Fibroblast of skin of left biceps (primary cell): ENCODE data around the gene ARMH4.
"Not testable (repeated sequence)": the region's sequence is repeated elsewhere in the genome, so short reads cannot be mapped to it uniquely, and the experiment has no call there.

Experiments
- DNase-seq, 2 experiments: peaks; one replicate each; pipeline ENCODE4 v3.0.0-alpha.2; 2013; ENCODE audit warnings: low read depth in 2 of 2

Gene ARMH4

DNA sequence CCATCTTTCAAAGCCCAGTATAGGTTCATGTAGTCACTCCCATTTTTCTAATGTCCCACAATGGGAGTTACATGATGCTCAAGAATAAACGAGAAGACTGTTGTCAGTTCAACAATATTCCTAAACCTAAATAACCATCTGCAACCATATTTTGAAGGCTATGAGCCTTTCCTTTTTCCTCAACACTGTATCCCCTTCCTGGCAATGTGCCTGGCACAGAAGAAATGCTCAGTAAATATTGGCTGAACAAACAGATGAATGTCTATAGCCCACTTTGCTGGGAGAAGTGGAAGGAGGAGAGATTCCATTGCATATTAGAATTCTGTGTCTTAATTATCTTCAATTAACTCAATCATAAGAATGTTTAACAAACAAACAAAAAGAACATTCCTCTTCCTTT lies 6.1 kb downstream of the ARMH4 start:
- no peak for DNase-seq

DNA sequence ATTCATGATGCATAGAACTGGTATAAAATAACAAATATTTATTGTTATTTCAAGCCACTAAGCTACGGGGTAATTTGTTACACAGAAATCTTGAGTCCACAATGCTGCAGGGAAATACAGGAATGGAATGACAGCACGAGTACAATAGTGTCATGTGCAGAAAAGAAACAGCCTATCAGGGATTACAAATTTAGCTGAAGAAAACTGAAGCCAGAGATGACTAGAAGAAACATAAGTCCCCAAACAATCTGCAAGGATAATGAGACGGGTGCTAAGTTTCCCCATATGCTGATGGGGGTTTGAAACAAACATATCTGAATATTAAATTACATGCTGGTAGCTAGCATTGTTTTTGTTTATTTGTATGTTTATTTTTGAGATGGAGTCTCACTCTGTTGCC lies 8.9 kb downstream of the ARMH4 start:
- DNase-seq = no peak

DNA sequence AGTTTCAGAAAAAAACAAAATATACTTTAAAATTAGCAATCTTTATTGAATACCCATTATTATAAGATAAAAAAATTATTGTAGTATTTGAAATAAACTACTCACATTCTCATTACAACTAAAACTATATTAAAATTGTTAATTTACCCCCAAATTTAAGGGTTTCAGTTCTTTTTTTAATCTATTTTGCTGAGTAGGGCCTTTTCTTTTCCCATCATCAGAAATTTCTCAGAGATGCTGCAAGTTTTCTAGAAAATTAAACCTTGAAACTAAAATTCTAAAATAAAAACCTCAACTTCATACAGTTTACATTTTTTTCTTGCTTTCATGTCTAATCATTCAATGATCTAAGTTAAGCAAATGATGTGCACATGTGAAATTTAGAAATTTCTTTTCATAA lies 10.1 kb downstream of the ARMH4 start:
- no peak for DNase-seq

DNA sequence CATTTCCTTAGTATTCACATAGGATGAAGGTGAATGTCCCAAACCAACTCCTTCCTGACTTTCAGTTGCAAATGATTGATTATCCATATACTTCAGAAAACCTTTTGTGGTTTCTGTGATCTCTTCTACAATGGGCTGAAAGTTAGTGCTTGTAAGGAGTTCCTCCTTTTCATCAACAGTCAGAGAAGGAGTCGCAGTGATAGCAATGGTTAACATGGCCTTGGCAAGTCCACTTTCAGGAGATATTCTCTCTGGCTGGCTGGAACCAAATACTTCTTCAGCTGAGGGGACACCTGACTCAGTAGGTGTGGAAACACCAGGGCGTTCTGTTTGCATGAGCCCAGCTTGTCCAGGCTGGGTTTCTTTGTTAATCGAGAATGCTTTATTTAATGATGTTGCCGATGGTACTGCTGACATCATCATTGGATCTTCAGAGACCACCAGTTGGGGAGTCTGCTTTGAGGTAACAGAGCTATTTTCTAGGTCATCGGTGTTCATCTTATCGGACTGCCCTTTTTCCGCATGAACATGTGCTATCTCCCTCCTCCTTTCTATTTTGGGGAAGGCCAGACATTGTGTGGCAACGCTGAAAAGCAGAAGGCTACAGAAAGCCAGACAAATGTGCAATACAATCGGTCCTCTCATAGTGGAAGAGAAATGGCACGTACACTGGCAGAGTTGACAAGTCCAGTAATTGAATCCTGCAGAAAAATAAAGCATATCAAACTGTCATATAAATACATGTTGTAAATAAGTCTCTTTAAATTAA lies 13.1 kb downstream of the ARMH4 start:
- DNase-seq = no peak

DNA sequence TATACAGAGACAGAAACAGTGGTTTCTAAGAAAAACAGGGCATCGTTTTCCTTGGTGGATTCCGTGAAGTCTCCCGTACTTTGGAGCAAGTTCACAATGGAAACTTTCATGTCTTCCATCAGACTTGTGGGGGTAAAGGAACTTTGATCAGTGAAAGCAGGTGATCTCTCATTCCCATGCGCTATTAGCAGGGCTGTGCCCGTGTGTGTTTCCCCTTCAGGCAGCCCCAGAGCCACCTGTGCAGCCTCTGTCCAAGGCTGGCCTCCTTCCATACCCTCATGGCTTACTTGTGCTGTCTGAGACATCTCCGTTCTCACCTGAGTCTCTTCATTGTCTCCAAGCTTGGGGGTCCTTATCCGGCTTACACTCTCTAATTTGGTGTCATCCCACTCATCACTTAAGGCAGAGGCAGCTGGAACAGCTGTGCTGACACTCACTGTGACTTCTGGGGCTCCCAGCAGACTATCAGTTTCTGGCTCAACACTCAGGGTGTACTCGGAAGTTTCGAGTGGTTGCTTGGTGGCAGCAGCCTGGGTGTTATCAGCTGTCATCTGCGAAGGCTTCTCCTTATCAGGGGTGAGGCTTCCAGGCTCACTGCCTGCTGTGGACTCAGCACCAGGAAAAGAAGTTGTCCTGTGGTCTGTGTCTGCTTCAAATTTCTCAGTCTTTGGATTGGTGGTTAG lies 13.8 kb downstream of the ARMH4 start:
- no peak for DNase-seq

DNA sequence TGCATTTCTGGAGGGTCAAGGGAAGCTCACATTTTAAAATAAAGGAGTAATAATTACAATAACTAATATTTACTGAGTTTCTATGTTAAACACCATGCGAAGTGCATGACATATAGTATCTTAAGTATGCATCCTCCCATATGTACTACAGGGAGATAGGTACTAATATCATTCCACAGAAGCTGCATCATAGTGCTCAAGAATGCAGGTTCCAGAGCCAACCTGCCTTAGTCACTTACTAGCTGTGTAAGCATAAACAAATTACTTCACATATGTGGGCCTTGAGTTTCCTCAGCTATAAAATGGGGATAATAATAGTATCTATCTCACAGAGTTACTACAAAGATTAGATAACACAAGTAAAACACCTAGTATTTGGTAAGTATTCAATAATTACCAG lies 18.3 kb downstream of the ARMH4 start:
- DNase-seq = peak; percentile 22 to 47

DNA sequence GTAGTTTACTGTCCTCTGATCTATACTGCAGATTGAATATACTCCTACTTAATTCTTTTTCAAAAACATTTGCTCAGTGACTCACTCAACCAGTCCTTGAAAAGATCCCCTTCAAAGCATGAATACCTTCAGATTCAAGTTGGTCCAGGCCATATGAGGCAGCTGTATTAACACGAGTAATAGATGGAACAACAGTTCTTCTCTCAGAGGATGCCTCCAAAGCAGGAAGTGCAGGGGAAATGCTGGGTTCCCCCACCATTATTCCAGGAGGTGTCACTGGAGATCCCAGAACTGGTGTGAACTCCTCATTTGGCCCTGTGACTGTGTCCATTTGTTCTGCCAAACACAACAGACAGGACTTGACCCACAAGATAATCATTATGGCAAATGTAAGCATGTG lies 20.6 kb downstream of the ARMH4 start:
- DNase-seq = no peak

DNA sequence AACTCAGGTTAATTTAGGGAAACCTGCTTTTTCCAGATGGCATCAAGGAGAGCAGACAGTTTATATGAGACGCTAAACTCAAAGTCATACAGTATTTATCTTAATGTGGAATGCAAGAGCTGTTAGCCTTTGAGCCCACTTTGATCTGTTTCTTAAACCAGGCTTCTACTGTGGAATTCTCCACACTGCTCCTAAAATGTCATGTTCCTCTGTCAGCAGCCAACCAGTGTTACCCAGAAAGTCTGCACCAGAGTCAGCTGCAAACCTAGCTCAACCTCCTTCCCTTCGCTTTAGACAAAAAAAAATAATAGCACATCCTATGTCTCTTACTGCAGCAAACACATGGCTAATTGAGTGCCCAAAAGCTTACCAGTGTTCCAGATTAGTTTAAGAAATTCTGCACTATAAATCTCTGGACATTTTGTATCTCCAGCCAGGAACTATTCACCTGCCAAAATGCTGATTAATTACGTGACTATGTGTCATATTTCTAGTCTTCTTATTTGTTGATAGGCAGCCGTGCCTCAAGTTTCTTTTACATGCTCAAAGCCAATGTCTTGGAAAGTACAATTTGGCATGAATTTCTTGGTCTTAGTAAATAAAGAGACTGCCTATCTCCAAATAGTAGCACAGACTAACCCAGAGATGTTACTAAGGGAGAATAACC lies 21.8 kb downstream of the ARMH4 start:
- no peak for DNase-seq

DNA sequence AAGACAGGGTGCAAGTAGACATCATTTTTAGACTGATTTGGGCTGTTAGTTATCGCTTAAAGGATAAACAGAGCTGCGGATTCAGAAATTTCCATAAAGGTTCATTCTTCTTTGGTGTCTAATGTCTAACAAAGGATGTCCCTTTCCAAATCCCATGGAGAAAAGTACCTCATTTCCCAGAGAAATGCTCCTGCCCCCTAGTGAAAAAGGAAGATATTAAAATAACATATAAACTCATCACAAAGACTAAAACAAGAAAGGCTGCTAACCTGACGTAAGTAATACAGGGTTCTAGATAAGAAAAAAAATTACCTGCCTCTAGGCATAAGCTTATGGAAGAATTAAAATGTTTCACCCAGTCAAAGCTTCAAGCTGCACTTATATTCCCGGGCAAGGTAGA lies 22.8 kb downstream of the ARMH4 start:
- no peak for DNase-seq

DNA sequence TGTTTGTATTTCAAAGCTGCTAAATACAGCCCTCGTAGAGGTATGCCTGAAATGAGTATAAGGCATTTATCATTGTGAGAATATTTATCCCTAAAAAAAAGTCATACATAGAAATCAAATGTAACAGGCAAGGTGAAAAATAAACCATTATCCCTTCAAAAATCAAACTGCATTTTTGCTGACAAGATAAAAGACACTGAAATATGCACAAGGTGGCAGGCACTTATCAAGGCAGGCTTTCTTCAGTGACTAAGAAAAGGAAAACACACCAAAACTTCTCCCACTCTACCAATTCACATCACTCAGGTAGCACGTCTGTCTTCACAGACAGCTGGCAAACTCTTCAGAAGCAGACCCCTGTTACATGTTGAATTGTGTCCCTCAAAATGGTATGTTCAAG lies 23.6 kb downstream of the ARMH4 start:
- no peak for DNase-seq

DNA sequence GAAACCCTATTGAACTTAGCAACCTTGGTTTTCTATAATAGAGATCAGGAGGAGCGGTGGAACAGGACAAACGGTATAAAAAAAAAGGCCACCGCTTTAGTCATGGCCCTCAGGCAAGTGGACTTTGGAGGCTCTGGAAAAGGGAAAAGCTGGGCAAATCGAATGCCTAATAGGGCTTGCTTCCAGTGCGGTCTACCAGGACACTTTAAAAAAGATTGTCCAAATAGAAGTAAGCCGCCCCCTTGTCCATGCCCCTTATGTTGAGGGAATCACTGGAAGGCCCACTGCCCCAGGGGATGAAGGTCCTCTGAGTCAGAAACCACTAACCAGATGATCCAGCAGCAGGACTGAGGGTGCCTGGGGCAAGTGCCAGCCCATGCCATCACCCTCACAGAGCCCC lies 29.5 kb downstream of the ARMH4 start:
- DNase-seq = not testable (repeated sequence)

DNA sequence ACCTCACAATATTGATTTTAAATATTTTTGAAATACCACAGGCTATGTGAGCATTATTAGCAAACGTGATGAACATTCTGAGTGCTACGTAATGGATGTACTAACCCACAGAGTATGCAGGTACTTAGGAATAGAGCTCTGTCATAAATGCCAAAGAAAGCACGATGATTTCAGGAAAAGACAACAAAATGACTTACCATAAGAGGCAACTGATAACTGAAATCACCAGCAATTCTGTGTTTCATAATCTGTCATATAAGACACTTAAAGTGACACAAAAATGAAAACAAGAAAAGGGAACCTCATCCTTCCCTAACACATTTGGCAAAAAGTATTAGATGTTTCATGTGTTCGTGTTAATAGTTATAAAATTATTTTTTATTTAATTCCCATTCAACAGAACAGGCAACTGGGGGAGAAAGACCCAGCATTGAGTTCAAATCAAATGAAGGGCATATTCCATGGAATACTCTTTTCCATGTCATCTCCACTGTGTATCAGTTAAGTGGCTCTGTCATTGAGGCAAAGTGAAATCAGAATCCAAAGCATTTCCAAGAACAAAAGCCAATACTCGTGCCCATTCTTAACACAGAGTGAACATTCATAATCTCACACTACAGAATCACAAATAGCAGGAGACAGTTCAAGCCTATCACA lies 30.4 kb downstream of the ARMH4 start:
- DNase-seq = no peak

DNA sequence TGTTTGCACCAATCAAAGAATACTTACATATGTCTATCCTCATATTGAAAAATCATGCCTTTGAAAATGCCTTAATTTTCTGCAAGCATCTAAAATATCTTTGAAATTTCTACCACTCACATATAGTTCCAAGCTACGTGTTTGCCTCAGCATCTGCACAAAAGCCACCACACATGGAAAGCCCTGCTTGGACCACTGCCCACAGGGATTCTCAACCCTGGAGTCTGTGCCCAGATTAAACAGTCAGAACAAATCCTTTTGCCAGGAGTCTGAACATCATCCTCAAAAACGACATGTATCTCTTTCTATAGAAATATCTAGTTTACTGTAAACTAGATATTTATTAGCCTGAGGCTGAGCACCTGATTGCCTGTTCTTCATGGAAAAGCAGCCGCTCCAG lies 32.6 kb downstream of the ARMH4 start:
- no peak for DNase-seq

DNA sequence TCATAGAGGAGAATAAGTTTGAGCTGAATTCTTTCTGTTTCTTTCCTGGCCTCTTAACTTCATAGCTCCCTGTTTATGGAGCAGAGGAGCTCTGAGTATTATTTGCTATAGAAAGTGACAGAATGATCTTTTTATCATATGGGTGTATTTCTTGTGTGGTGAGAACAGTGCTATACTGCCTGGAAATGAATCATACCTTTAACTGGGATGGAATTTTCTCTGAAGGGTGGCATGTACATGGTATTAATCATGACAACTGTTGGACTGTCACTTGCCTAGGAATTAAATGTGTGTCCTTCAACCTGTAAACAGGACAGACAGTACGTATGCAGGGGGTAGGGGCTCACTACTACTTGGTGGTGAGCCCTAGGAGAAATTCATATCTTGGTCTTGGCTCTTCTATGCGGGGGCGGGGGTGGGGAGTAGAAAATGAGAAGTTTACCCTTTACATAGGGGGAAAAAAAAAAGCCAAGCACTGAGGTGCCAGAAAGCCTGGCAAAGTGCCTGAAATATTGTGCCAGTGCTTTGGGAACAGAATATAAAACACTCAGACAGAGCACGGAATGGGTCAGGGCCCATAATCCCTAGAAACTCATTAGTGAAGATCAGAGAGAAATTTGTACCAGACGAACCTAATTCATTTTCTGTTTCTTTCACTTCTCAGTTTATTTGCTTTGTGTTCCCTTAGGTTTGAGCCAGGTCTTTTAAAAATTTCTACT lies 33.8 kb downstream of the ARMH4 start:
- DNase-seq = no peak

DNA sequence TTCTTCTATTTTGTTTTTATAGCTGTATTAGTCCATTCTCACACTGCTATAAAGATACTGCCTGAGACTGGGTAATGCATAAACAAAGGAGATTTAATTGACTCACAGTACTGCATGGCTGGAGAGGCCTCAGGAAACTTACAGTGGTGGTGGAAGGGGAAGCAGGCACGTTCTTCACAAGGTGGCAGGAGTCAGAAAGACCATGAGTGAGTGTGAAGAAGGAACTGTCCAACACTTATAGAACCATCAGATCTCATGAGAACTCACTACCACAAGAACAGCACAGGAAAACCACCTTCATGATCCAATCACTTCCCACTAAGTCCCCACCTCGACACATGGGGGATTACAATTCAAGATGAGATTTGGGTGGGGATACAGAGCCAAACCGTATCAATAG lies 42.3 kb downstream of the ARMH4 start:
- DNase-seq = no peak

DNA sequence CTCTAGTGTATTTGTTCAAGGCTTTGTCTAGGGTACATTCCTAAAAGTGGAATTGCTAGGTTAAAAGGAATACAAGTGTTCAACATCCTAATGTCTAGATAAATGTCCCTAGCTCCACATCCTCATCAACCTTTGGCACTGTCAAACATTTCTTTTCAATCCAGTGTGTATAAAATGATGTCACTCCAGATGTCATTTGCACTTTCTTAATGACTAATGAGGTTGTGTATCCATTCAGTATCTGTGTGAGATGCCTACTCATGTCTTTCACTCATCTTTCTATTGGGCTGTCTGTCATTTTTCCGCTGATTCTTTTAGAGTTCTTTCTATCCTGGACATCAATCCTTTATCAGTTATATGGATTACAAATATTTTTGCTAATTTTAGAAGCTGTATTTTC lies 43.3 kb downstream of the ARMH4 start:
- no peak for DNase-seq

DNA sequence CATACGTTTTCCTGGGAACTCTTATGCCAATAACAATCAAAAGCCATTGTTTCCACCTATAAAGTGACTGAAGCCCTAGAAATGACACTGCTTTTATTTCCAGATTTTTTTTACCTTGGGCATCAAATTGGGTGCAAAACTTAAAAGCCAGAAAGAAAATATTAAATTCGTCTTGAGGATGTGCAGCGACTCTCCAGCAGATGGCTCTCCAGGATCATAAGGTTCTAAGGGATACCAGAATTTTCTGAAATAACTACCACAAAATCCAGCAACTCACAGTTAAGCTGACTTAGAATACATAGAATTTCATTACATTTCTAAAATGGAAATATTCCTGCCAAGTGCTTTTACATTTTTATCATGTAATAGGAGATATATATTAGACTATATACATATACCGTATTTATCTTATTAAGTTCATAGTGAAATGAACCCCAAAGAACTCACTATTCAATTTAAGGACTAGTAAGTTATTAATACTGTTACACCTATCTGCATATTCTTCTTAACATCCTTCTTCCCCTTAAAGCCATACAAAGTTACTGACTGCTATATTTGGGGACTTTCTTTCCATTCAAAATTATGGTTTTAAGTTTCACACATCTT lies 44.0 kb downstream of the ARMH4 start:
- peak in 1 of 2 experiments; percentile 19 for DNase-seq

DNA sequence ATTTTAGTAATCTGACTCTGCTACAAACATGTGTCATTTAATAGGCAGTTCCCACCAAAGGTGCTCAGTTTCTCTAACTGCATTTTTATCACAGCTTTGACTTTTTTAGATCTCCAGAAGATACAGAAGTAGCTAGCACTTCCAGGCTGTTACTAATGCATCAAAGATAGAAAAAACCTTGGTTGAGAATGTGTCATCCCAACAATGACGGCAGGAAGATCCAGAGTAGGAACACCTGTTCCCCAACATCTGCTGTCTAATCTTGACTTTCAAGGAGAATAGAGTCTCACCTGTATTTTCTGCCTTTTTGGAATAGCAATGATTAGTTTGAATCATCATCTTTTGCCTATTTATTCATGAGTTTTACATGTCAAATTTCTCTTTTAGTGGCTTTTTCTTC lies 45.0 kb downstream of the ARMH4 start:
- no peak for DNase-seq

DNA sequence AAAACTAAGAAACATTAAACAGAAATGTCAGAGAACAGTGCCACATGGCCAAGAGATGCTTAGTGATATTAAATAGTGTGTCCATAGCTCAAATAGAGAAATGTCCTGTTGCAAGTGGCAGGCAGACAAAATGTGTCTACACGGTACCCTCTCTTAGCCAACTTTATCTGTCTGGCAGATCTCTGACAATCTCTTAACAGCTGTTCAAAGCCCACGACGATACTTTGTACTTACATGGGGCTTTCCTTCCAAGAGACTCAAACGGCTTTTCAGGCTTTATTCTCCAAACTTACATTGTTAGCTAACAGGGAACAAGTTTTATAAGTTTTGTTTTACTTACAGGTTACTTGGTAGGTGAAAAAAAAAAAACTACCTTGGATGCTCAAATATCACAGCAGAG lies 45.6 kb downstream of the ARMH4 start:
- no peak for DNase-seq

DNA sequence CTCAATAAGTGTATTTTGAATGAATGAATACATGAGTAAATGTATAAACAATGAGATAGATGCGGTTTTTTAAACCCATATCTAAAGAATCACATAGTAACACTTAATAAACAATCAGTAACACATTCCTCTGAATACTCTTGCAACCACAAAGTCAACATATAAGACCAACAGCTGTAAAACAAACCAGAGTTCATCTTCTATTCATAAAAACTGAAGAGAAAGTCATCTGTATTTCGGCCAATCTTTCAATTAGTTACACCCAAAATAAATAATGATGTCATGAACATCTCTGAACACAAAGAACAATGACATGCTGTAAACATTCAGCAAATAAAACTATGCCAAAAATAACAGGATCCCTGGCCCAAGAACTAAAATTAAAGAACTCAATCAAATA lies 47.2 kb downstream of the ARMH4 start:
- DNase-seq = peak; percentile 49 to 54

DNA sequence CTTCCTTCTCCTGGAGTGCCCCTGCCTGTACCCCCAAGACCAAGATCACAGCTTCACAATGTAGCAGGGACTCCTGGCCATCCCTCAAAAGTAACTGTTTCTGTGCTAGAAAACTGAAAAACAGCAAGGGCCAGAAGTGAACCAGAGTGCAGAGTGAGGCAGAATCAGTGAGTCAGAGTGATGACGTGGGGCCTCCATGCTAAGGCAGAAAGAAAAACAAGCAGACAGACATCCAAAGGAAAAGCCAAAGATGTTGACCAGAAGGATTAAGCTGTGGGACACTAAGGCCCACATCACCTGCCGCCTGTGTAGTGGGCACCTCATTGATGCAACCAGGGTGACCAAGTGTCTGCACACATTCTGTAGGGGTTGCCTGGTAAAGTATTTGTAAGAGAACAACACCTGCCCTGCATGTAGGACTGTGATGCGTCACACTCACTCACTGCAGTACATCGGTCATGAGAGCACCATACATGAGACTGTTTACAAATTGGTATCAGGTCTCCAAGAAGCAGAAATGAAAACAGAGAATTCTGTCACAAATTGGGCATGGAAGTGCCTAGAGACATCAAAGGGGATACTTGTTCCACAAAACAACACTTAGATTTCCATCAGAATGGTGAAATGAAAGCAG lies 51.2 kb downstream of the ARMH4 start:
- DNase-seq = no peak
